22Rv1 (cell line): ENCODE measurements around the gene GPR21.

ENCODE experiments used
- ZFX ChIP-seq: fragments of 450-650 bp; IDR thresholded peaks from 2 replicates; pipeline ENCODE4 v1.6.1; 2017; ENCODE audit warnings: antibody characterized with exemption, borderline replicate concordance
- TF ChIP-seq, protein P1 (sequence below): fragments of 450-650 bp; IDR thresholded peaks from 2 replicates; pipeline ENCODE4 v1.5.1; 2017; ENCODE audit warnings: mild to moderate bottlenecking

DNA sequence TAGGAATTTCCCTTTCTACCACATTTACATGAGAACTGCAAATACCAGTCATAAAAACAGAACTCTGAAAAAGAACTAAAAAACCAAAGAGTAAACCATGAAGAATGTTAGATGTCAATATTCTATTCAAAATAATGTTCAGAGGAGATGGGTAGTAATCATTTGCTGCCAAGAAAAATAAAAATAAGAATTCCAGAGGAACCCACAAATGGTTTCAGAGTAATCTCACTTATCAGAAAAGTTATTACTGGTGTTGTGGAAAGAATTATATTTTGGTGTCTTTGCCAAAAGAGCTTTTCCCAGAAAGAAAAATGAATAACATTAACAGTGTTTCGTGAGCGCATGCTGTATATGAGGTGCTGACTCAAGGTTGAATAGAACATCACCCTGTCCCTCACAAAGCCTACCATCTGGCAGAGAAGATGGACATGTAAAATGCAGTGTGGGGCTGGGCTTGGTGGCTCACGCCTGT, 35.6 kb downstream of the GPR21 start:
- TF ChIP-seq, protein P1, sequence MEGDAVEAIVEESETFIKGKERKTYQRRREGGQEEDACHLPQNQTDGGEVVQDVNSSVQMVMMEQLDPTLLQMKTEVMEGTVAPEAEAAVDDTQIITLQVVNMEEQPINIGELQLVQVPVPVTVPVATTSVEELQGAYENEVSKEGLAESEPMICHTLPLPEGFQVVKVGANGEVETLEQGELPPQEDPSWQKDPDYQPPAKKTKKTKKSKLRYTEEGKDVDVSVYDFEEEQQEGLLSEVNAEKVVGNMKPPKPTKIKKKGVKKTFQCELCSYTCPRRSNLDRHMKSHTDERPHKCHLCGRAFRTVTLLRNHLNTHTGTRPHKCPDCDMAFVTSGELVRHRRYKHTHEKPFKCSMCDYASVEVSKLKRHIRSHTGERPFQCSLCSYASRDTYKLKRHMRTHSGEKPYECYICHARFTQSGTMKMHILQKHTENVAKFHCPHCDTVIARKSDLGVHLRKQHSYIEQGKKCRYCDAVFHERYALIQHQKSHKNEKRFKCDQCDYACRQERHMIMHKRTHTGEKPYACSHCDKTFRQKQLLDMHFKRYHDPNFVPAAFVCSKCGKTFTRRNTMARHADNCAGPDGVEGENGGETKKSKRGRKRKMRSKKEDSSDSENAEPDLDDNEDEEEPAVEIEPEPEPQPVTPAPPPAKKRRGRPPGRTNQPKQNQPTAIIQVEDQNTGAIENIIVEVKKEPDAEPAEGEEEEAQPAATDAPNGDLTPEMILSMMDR, result no peak
- TF ChIP-seq ZFX, result no peak
